ENCODE data around the gene MPHOSPH9. TPM values are rescaled to one million over a fixed set of nuclear protein-coding genes. Genes with fewer than 3 reads are reported as not detected.

The MPHOSPH9 gene
- total and polyA plus RNA-seq, 2 of the 13 experiments (the other 11 are each of a cell fraction or from before 2014, with no cell fraction given) = 20.3 to 63.4 TPM

DNA sequence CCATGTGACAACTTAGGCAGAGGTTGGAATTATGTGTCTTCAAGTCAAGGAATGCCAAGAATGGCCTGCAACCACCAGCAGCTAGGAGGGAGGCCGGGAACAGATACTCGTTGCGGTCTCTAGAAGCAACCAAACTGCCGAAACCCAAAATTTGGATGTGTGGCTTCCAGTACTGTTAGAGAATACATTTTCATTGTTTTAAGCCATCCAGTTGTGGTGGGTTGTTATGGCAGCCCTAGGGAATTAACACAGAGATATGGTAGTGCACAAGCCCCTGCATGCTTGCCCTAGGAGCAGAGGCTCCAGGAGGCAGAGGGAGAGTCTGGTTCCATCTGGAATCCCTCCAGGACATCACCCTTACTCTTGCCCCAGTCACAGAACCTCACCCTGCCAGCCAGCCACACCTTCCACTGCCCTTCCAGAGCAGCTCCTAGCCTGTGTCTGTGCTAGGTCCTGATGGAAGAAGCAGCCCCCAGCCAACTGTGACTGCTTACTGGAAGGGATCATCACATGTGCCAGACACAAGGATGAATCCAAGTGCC lies 101.6 kb downstream of the MPHOSPH9 start:
- TF ChIP-seq MXI1 (IDR thresholded peaks at IDR 0.05; ENCODE audit: borderline replicate concordance, low read depth, low read length) (no peak), ZNF570 (CRISPR knock-in tag; IDR thresholded peaks at IDR 0.05; ENCODE audit: borderline replicate concordance) (no peak), ZBTB7B (CRISPR knock-in tag; IDR thresholded peaks at IDR 0.05) (no peak)
- TF ChIP-seq, protein P1, sequence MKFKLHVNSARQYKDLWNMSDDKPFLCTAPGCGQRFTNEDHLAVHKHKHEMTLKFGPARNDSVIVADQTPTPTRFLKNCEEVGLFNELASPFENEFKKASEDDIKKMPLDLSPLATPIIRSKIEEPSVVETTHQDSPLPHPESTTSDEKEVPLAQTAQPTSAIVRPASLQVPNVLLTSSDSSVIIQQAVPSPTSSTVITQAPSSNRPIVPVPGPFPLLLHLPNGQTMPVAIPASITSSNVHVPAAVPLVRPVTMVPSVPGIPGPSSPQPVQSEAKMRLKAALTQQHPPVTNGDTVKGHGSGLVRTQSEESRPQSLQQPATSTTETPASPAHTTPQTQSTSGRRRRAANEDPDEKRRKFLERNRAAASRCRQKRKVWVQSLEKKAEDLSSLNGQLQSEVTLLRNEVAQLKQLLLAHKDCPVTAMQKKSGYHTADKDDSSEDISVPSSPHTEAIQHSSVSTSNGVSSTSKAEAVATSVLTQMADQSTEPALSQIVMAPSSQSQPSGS (CRISPR knock-in tag; IDR thresholded peaks at IDR 0.05) = no peak
- DNase-seq (ENCODE audit: low spot score) (no peak), FAIRE-seq (no peak), ATAC-seq (no peak; the same call in 1 of the 3 replicates)
- Histone ChIP-seq H3K4me3 (replicated peaks in 1 of 3; ENCODE audit: insufficient read depth in 1 of 3, low read depth in 2 of 3, low read length in 3 of 3) (no peak overlapping the region), H3K27ac (ENCODE audit: extremely low read length, insufficient read depth, low read length) (no peak overlapping the region), H3K79me2 (ENCODE audit: insufficient read depth, low read length) (peaks cover 4% of the 10 kb centered on the region), H3K4me2 (ENCODE audit: low read depth, low read length) (no peak overlapping the region), H3K9ac (ENCODE audit: insufficient read depth, low read depth, low read length) (no peak overlapping the region), H3K27me3 (ENCODE audit: control insufficient read depth in 1 of 2, insufficient read depth in 2 of 2, low read length in 2 of 2) (no peaks in the 10 kb centered on the region), H3K4me1 (ENCODE audit: insufficient read depth, low read length) (peaks cover 31% of the 10 kb centered on the region), H4K20me1 (ENCODE audit: insufficient read depth, low read length) (no peaks in the 10 kb centered on the region), H2AFZ (ENCODE audit: low read length) (no peak overlapping the region), H3K36me3 (replicated peaks in 1 of 2; ENCODE audit: control insufficient read depth in 1 of 2, insufficient read depth in 2 of 2, low read length in 2 of 2) (no peaks in the 10 kb centered on the region), H3K9me3 (ENCODE audit: low read length) (no peaks in the 10 kb centered on the region)
- in situ Hi-C loops (cut with HindIII; ENCODE audit: extremely low pct_ligation_motif_present, low pct_unique_long_range_greater_than_20kb) (no loop called here), intact Hi-C loops (cut with micrococcal nuclease; ENCODE audit: unreplicated experiment) (no loop called here)
- BruUV-seq (replicated peaks) = no TSS peak
- ChIA-PET CTCF (ENCODE audit: low intra/inter-chr PET ratio, low total read pairs) (no interaction called here), POLR2A (interaction anchor here (1.1 kb wide), 1 partner anchor 9 kb away, joined by 3 read pairs; no protein-coding TSS in a partner anchor)
- WGBS (ENCODE audit: low lambda C conversion rate) = 96% methylated on average over 4 of the region's 4 CpGs

DNA sequence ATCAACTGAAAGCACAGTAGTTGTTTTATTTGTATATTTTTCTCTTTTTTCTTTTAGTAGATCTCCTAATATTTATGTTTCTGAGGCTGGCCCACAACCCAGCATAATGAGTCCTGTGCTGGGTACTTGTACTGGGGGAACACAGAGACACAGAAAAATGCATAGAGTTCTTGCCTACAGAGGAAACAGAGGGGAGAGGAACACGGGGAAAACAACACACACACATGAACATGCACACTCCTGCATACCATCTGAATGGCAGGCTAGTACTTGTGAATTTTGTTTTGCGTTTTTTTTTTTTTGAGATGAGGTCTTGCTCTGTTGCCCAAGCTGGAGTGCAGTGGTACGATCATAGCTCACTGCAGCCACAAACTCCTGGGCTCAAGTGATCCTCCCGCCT lies 103.3 kb downstream of the MPHOSPH9 start:
- ATAC-seq (no peak), DNase-seq (ENCODE audit: low spot score) (no peak), FAIRE-seq (no peak)
- CTCF ChIA-PET (ENCODE audit: low intra/inter-chr PET ratio, low total read pairs) = no interaction called here
- POLR2A ChIA-PET = interaction anchor here (2.7 kb wide), 1 partner anchor 12 kb away, joined by 9 read pairs; no protein-coding TSS in a partner anchor
- BruUV-seq (replicated peaks) = no TSS peak
- WGBS (ENCODE audit: low lambda C conversion rate) = 100% methylated on average over 4 of the region's 4 CpGs
- peaks cover 33% of the 10 kb centered on the region for H3K4me1 ChIP-seq (ENCODE audit: insufficient read depth, low read length)
- in situ Hi-C loops (cut with HindIII; ENCODE audit: extremely low pct_ligation_motif_present, low pct_unique_long_range_greater_than_20kb) = no loop called here
- intact Hi-C loops (cut with micrococcal nuclease; ENCODE audit: unreplicated experiment) = no loop called here
- no peak overlapping the region for H3K4me3 ChIP-seq (replicated peaks in 1 of 3; ENCODE audit: insufficient read depth in 1 of 3, low read depth in 2 of 3, low read length in 3 of 3)
- H4K20me1 ChIP-seq (ENCODE audit: insufficient read depth, low read length) = no peaks in the 10 kb centered on the region
- H3K27ac ChIP-seq (ENCODE audit: extremely low read length, insufficient read depth, low read length) = no peak overlapping the region
- H2AFZ ChIP-seq (ENCODE audit: low read length) = no peak overlapping the region
- H3K9ac ChIP-seq (ENCODE audit: insufficient read depth, low read depth, low read length) = no peak overlapping the region
- no peaks in the 10 kb centered on the region for H3K36me3 ChIP-seq (replicated peaks in 1 of 2; ENCODE audit: control insufficient read depth in 1 of 2, insufficient read depth in 2 of 2, low read length in 2 of 2)
- no peaks in the 10 kb centered on the region for H3K9me3 ChIP-seq (ENCODE audit: low read length)
- H3K4me2 ChIP-seq (ENCODE audit: low read depth, low read length) = no peak overlapping the region
- TF ChIP-seq KDM4B (CRISPR knock-in tag; IDR thresholded peaks at IDR 0.05) (no peak), ZFP36L2 (CRISPR knock-in tag; IDR thresholded peaks at IDR 0.05) (no peak), ZNF296 (CRISPR knock-in tag; conservative IDR thresholded peaks at IDR 0.05) (no peak), ZNF577 (CRISPR knock-in tag; IDR thresholded peaks at IDR 0.05; ENCODE audit: borderline replicate concordance, low read depth) (no peak), DNMT3B (CRISPR knock-in tag; conservative IDR thresholded peaks at IDR 0.05) (no peak)
- TF ChIP-seq, protein P2, sequence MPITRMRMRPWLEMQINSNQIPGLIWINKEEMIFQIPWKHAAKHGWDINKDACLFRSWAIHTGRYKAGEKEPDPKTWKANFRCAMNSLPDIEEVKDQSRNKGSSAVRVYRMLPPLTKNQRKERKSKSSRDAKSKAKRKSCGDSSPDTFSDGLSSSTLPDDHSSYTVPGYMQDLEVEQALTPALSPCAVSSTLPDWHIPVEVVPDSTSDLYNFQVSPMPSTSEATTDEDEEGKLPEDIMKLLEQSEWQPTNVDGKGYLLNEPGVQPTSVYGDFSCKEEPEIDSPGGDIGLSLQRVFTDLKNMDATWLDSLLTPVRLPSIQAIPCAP (CRISPR knock-in tag; IDR thresholded peaks at IDR 0.05; ENCODE audit: low read depth) = no peak
- peaks cover 4% of the 10 kb centered on the region for H3K79me2 ChIP-seq (ENCODE audit: insufficient read depth, low read length)
- no peaks in the 10 kb centered on the region for H3K27me3 ChIP-seq (ENCODE audit: control insufficient read depth in 1 of 2, insufficient read depth in 2 of 2, low read length in 2 of 2)
